GM19372 (cell line): ENCODE measurements around the gene PPM1B.
"Not testable (repeated sequence)": the region's sequence is repeated elsewhere in the genome, so short reads cannot be mapped to it uniquely, and the experiment has no call there.

Experiments used
- ATAC-seq: cut with Tn5 transposase; IDR thresholded peaks from one replicate; pipeline ENCODE4 v1.9.1; 2021; ENCODE audit warnings: mild to moderate bottlenecking, low read depth, moderate library complexity; ENCODE audit not compliant: unreplicated experiment

Gene PPM1B

DNA sequence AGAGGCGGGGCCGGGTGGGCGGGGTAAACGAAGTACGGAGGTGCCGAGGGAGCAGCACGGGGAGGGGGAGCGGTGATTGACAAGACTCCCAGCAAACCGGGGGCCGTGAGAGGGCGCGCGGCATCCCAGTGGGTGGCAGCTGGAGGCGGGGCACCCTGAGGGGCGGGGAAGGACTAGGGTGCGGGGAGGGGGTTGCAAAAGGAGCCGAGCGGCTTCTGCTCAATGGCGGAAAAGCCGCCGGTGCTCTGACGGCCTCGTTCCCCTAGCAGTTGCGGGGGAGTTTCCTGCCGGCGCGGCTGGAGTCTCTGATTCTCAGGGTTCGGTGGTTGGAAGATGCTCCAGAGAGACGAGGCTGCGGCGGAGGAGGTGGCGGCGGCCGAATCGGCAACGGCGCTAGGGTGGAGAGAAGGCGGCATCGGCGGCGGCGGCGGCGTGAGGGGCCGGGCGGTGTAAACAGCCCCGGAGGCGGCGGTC is at the start of gene PPM1B:
TSS of gene PPM1B (plus strand) at position 195 of the 474 bp plus-strand sequence. CDS start 32,325 bp downstream, outside the sequence.
- ATAC-seq = peak; percentile 70

- ATAC-seq = no peak
Measured at GRCh38 chr2:44119878-44120277, 48.8 kb upstream of the PPM1B start.

DNA sequence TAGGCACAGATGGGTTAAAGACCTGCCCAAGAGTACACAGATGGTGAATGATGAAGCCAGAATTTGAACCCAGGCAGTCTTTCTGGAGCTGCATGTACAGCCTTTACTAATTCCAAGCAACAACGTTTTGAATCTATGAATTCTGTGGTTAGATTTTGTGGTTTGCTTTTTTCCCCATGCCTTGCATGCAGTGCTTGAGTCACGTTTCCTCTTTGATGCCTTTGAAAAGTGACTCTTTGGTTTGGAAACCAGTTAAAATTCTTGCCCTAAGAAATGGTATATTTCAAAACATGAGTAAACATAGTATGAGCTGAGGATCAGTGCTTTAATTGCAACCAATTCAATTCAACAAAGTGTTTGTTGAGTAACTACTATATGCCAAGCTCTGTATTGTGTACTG is 48.2 kb upstream of the PPM1B start:
- ATAC-seq = no peak

DNA sequence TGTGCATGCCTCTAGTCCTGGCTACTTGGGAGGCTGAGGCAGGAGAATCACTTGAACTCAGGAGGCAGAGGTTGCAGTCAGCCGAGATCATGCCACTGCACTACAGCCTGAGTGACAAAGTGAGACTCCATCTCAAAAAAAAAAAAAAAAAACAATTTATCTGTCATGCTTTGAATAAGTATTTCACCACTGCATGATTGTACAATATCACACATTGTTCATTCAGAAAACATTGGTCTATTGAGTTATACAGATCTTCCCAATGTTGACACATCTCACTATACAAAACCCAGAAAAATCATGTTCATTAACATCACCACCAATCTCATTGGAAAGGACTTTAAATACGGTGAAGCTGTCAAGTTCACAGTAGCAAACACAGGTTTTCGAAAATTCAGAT is 46.8 kb upstream of the PPM1B start:
- ATAC-seq = no peak

- no peak for ATAC-seq
Measured at GRCh38 chr2:44124500-44124899, 44.2 kb upstream of the PPM1B start.

- ATAC-seq = no peak
Measured at GRCh38 chr2:44126106-44126797, 42.4 kb upstream of the PPM1B start.

DNA sequence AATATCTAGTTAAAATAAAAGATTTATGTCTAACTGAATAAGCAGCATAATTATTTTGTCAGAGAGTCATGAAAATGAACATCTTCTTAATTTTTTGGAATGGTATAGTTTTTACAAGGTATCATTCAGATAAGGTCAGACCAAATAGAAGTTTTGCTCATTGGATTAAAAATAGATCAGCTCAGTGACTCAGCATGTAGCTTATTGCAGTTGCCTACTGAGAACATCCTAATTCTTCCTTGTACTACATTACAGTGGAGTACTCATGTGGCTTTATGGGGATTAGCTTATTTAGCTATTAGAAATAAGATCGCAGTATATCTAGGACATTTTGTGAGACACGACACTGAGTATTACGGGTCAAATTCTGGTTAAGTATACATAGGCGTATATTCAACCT is 38.2 kb upstream of the PPM1B start:
- no peak for ATAC-seq

DNA sequence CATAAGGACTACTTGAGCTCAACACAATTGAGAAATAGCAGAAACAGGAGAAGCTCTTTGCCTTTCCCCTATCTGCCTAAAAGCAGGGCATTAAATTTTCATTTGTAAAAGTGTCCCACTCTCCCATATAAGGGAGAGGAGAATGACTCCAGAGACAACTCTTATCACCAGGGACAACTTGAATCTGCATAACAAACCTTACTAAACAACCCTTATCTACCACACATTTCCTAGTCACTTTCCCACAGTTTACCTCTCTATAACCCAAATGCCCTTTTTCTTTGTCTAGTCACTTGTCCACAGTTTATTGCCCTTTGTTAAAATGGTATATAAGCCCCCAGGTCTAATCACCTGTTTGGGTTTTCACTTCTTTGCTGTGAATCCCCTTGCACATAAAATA is 37.5 kb upstream of the PPM1B start:
- ATAC-seq = no peak

DNA sequence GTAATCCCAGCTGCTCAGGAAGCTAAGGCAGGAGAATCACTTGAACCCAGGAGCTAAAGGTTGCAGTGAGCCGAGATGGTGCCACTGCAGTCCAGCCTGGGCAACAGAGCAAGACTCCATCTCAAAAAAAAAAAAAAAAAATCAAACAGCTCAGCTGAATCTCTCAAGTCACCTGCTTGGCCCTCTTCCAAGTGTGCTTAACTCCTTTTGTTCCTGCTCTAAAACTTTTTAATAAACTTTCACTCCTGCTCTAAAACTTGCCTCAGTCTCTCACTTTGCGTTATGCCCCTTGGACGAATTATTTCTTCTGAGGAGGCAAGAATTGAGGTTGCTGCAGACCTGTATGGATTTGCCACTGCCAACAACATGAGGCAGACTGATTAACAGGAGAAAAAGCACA is 35.1 kb upstream of the PPM1B start:
- ATAC-seq = not testable (repeated sequence)

GRCh38 chr2:44134848-44135247 is 33.8 kb upstream of the PPM1B start:
- ATAC-seq = no peak

DNA sequence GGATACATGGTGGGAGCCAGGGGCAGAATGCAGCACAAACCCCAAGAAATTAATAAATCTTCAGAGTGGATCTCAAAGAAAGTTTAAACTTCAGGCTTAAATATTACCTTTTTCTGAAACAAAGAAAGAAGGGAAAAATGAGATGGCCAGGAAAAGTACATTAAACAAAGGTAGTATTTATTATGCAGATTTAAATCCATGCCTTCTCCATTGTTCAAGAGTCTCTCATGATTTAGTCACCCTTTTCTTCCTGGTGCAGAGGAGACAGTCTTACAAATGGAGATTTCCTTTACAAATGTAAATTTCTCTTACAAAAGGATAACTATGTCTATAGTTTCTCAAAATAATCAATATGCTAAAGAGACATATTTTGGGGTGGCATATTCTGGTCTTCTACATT is 33.4 kb upstream of the PPM1B start:
- no peak for ATAC-seq

DNA sequence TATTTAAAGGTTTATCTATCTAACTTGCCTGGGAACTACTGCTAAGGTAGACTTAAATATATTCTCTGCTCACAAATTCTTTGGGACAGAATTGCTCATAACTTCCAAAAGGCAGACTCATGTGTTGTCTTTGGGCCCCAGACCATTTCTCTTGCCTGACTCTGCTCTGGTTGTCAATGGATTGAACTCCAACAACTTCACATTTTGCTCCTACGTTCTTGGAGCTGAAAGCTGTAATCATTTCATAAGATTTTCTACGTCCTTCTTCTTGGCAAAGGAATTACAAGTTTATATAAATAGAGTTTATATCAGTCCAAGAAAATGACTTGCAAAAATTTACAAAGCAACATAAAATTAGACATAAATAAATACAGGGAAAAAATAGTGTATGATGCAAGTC is 32.9 kb upstream of the PPM1B start:
- ATAC-seq = no peak

GRCh38 chr2:44136252-44136651 is 32.4 kb upstream of the PPM1B start:
- ATAC-seq = no peak

GRCh38 chr2:44137048-44137447 is 31.6 kb upstream of the PPM1B start:
- ATAC-seq = no peak

DNA sequence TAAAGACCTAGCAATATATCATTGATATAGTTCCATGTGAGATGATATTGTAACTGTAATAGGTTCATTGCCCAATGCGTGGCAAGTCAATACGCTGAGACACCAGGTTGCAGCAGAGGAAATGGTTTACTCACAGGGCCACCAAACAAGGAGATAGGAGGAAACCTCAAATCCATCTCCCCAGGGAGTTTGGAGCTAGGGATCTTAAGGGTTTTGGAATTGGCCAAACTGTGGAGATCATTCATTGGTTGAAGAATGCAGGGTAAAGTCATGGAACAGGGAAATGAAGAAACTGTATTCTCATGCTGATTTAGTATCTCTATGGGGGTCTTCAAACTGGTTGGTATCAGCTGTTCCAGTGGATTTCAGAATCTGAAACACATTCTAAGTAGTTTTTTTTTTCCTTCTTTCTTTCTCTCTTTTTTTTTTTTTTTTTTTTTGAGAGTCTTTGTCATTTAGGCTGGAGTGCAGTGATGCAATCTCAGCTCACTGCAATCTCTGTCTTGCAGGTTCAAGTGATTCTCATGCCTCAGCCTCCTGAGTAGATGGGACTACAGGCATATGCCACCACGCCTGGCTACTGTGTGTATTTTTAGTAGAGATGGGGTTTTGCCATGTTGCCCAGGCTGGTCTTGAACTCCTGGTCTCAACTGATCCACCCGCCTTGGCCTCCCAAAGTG is 30.7 kb upstream of the PPM1B start:
- ATAC-seq = no peak

DNA sequence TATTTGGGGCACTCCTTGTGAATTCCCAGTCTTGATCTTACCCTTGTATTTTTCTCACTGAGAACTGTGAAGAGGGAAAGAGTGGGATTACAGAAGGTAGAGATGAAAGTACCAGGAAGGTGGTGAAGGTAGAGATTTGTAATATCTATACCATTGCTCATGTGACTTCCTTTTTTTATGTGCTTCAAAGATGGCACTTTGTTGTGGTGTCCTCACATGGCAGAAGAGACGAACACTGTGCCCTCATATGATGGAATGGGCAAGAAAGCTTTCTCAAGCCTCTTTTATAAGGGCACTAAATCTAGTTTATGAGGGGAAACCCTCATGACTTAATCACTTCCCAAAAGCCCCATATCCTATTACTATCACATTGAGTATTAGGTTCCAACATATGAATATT is 28.9 kb upstream of the PPM1B start:
- no peak for ATAC-seq

DNA sequence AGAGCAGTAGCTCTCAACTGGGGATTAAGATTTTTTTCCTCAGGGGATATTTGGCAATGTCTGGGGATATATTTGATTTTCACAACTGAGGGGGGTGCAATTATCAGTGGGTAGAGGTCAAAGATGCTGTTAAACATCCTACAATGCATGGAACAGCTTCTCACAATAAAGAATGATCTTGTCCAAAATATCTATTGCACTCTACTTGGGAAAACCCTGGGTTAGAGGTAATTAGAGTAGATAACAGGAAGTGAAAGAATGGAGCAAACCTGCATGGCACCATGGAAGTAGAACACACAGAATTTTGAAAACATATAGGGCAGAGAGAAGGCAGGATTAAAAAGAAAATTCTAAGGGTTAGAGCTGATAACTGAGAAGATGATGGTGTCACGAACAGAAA is 26.4 kb upstream of the PPM1B start:
- no peak for ATAC-seq

DNA sequence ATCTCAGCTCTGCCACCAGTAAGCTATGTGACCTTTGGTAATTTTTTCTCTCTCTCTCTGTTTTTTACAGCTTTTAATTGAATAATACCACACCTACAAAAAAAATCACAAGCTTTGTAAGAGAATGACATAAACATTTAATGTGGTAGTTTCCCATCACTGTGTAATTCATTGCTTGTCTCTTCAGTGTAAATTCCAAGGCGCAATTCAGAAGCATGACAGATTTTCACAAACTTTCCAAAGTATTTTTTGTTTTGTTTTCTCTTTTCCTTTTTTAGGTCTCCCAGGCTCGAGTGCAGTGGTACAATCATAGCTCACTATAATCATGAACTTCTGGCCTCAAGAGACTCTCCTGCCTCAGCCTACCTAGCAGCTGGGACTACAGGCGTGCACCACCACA is 25.0 kb upstream of the PPM1B start:
- no peak for ATAC-seq

DNA sequence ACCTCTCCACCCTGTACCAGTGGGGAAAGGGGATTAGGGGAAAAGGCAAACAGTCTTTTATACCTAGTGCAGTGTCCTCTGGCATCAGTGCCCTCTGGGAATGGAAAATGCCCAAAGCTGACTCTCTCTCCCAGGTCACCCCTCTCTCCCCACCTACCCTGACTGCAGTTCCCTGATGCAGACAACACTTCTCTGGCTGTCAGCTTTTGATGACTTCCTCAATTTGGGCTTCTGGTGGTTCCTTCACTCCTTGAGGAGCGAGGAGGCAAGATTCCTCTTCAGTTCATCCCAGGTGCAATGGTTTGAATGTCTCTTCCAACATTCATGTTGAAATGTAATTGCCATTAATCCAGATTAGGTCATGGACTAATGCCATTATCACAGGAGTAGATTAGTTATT is 19.7 kb upstream of the PPM1B start:
- no peak for ATAC-seq

DNA sequence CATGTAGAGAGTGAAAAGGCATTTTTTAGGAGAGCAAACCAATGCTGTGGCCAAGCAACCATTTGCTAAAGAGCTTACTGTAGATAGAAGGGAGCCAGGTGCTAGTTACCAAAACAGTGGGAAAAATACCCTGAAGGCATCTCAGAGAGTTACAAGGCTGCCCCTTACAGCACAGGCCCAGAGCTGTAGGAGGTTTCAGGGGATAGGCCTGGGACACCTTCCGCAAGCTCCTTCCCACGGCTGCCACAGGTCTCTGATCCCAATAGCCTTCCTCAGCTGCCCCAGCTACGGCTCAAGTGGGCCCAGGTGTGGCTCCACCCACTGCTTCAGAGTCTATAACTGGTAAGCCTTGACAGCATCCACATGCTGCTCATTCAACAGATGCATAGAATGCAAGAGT is 18.2 kb upstream of the PPM1B start:
- no peak for ATAC-seq

DNA sequence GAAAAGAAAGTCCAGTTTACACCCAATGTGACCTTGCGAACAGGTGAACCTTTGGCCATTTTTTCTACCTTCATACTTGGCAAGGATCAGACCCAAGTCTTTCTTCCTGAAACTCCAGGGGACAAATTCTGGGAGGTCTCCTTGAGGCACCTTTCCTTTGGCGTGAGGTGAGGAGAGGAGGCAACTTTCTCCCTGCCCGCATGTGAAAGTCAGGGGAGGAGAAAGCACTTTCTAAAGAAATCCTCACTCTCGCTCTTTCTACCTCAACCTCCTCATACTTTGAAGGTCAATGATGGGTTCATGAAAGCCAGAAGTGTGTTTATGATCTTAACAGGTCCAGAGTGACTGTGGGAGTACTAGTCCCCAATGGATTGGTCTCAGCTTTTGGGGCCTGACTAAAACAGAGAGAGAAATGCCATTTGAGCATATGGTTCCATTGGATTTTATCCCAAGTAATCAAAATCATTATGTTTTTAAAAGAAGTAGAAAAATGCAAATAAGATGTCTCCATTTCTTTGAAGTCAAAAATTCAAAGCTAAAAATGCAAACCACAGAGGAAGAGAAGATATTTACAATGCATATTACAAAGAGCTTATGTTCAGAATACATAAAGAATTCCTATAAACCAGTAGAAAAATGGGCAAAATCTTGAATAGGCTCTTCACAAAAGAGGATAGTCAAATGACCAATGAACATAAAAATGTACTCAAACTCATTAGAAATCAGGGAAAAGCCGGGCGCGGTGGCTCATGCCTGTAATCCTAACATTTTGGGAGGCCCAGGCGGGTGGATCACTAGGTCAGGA is 15.6 kb upstream of the PPM1B start:
- ATAC-seq = no peak
